Skeletal muscle tissue (tissue), 4 donors: Measurements from ENCODE around the gene DNAAF9. TPM values are rescaled to one million over a fixed set of nuclear protein-coding genes. Genes with fewer than 3 reads are reported as not detected.

Source experiments
- H3K27ac ChIP-seq: one replicate; pipeline ENCODE4 v1.7.0; 2013; ENCODE audit warnings: mild to moderate bottlenecking, low read depth, low read length, inconsistent platforms
- H3K27me3 ChIP-seq, 3 donors: one replicate each; pipeline ENCODE4 v1.7.0; 2013; ENCODE audit warnings: low read length in 3 of 3; ENCODE audit not compliant: control insufficient read depth in 3 of 3, insufficient read depth in 3 of 3
- H3K36me3 ChIP-seq, 3 donors: one replicate each; pipeline ENCODE4 v1.7.0; 2013; ENCODE audit warnings: low read length in 3 of 3; ENCODE audit not compliant: control insufficient read depth in 3 of 3, insufficient read depth in 3 of 3
- H3K4me1 ChIP-seq, 3 donors: one replicate each; pipeline ENCODE4 v1.7.0; 2013; ENCODE audit warnings: low read length in 3 of 3, mild to moderate bottlenecking in 3 of 3; ENCODE audit not compliant: control insufficient read depth in 3 of 3, insufficient read depth in 3 of 3
- H3K4me3 ChIP-seq, 3 donors: one replicate each; pipeline ENCODE4 v1.7.0; 2013; ENCODE audit warnings: low read length in 3 of 3
- H3K9ac ChIP-seq, 3 donors: one replicate each; pipeline ENCODE4 v1.7.0; 2013; ENCODE audit warnings: low read length in 3 of 3, mild to moderate bottlenecking in 3 of 3, moderate library complexity in 2 of 3, low read depth in 1 of 3
- H3K9me3 ChIP-seq, 3 donors: one replicate each; pipeline ENCODE4 v1.7.0; 2013; ENCODE audit warnings: low read length in 3 of 3; ENCODE audit not compliant: control insufficient read depth in 3 of 3
- total RNA-seq: library from RNA; depleted of rRNA; stranded (reverse); fragments of >200 nt; gene quantifications from one replicate; pipeline ENCODE4 v1.2.3, GENCODE V29; 2014
- donor health status: Osteomylitis.

The DNAAF9 gene
- 13.6 TPM for total RNA-seq

- Histone ChIP-seq H3K9ac (peak within 1 kb of the TSS; percentile 80 to 94 (median 86)), H3K27ac (peak within 1 kb of the TSS; percentile 76), H3K36me3 (no peaks in the 10 kb centered on the region), H3K4me3 (peak within 1 kb of the TSS; percentile 95 to 97 (median 97)), H3K4me1 (peaks cover 10 to 19% (median 18%) of the 10 kb centered on the region in 3 donors), H3K9me3 (no peaks in the 10 kb centered on the region), H3K27me3 (no peaks in the 10 kb centered on the region)
These were observed at the start of gene DNAAF9 for GRCh38 chr20:3407040-3407770. DNAAF9 (minus strand) TSS chr20:3407669; CDS start chr20:3407557, 112 bp downstream.

DNA sequence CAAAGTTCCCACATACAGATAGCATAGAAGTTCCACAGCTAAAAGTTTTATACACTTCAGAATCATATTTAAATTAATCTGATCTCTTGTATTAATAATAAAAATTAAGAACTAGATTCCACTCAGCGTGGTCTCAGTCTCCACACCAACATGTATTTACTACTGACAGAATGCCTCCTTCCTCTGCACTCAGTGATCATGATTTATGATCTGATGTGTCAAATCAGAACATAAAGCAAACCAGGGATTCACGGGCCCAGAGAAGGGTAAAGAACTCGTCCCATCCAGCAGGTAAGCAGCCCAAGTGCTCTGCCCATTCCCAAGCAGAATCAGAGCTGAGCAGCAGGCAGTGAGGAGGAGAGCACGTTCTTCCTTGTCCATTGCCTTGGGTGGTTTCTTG lies 49.2 kb upstream of the DNAAF9 start:
- Histone ChIP-seq H3K9ac (no peak overlapping the region), H3K9me3 (no peaks in the 10 kb centered on the region), H3K27me3 (no peaks in the 10 kb centered on the region), H3K4me1 (peaks cover 0 to 4% (median 2%) of the 10 kb centered on the region in 3 donors), H3K36me3 (no peaks in the 10 kb centered on the region), H3K4me3 (no peak overlapping the region), H3K27ac (no peak overlapping the region)

DNA sequence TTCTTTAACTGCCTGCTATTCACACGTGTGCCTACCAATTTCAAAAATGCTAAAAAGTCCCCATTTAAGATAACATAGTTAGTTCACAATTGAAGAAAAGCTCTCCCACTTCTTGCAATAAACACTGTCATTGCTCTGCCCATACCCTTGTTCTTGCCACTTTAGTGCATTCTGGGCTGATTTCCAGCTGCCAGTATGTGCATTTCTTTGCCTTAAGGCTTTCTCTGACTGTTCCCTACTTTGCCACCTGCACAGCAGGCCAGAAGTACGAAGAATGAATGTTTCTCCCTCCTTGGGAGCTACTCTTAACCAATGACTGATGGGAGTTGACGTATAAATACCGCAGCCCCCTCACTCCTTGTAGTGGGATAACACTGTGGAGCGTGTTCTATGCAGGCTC lies 47.4 kb upstream of the DNAAF9 start:
- Histone ChIP-seq H3K9me3 (no peaks in the 10 kb centered on the region), H3K4me3 (no peak overlapping the region), H3K27me3 (no peaks in the 10 kb centered on the region), H3K9ac (no peak overlapping the region), H3K27ac (no peak overlapping the region), H3K4me1 (no peaks in the 10 kb centered on the region), H3K36me3 (no peaks in the 10 kb centered on the region)

DNA sequence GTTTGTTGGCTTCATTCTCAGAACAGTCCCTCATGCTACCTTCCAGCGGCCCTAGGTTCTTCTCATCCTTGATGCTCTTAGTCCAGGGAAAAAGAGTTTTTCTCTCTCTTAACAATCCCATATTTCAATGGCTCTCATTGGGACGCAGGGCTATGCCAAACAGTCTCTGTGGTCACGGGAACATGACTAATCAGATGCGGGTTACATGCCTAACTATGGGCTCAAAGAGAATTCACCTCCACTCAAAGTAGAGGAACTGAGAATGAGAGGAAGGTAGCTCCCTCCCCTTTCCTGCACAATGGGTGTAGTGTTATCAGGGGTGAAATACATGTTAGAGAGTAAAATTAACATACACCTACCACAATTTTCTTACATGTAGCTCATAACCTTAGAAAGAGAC lies 45.2 kb upstream of the DNAAF9 start:
- Histone ChIP-seq H3K36me3 (no peaks in the 10 kb centered on the region), H3K4me1 (no peaks in the 10 kb centered on the region), H3K27ac (no peak overlapping the region), H3K9me3 (no peaks in the 10 kb centered on the region), H3K4me3 (no peak overlapping the region), H3K27me3 (no peaks in the 10 kb centered on the region), H3K9ac (no peak overlapping the region)

- no peaks in the 10 kb centered on the region for H3K9me3 ChIP-seq
- no peak overlapping the region for H3K9ac ChIP-seq
- no peaks in the 10 kb centered on the region for H3K36me3 ChIP-seq
- no peak overlapping the region for H3K27ac ChIP-seq
- H3K27me3 ChIP-seq: no peaks in the 10 kb centered on the region
- no peaks in the 10 kb centered on the region for H3K4me1 ChIP-seq
- H3K4me3 ChIP-seq: no peak overlapping the region
These were observed 44.7 kb upstream of the DNAAF9 start for GRCh38 chr20:3452136-3452535.

DNA sequence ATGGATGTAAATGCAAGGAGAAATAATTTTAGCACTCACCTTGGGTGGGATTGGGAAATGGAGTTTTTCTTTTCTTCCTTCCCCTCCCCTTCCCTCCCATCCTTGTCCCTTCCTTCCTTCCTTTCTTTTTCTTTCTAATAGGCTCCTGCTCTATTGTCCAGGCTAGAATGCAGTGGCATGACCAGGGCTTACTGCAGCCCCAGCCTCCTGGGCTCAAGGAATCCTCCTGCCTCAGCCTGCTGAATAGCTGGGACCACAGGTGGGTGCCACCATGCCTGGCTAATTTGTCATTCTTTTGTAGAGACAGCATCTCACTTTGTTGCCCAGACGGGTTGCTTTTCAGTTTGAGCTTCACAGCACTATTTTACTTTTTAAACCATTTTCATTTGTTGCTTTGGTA lies 41.9 kb upstream of the DNAAF9 start:
- Histone ChIP-seq H3K27me3 (no peaks in the 10 kb centered on the region), H3K27ac (no peak overlapping the region), H3K4me3 (no peak overlapping the region), H3K9me3 (no peaks in the 10 kb centered on the region), H3K4me1 (no peaks in the 10 kb centered on the region), H3K9ac (no peak overlapping the region), H3K36me3 (no peaks in the 10 kb centered on the region)

- no peaks in the 10 kb centered on the region for H3K27me3 ChIP-seq
- no peaks in the 10 kb centered on the region for H3K4me1 ChIP-seq
- no peaks in the 10 kb centered on the region for H3K36me3 ChIP-seq
- no peaks in the 10 kb centered on the region for H3K9me3 ChIP-seq
- no peak overlapping the region for H3K4me3 ChIP-seq
- H3K27ac ChIP-seq: no peak overlapping the region
- H3K9ac ChIP-seq: no peak overlapping the region
These were observed 39.9 kb upstream of the DNAAF9 start for GRCh38 chr20:3447321-3447720.

DNA sequence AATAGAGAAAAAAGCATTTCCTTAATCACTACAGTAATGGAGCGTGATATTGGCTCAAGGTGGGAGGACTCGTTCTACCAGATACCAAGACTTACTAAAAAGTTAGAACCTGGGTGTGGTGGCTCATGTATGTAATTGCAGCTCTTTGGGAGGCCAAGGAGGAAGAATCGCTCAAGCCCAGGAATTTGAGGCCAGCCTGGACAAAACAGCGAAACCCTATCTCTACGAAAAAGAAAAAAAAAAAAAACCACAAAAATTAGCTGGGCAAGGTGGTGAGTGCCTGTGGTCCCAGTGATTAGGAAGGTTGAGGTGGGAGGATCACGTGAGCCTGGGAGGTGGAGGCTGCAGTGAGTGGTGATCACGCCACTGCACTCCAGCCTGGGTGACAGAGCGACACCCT lies 39.3 kb upstream of the DNAAF9 start:
- Histone ChIP-seq H3K9ac (no peak overlapping the region), H3K27me3 (no peaks in the 10 kb centered on the region), H3K4me3 (no peak overlapping the region), H3K27ac (no peak overlapping the region), H3K36me3 (no peaks in the 10 kb centered on the region), H3K4me1 (no peaks in the 10 kb centered on the region), H3K9me3 (no peaks in the 10 kb centered on the region)

DNA sequence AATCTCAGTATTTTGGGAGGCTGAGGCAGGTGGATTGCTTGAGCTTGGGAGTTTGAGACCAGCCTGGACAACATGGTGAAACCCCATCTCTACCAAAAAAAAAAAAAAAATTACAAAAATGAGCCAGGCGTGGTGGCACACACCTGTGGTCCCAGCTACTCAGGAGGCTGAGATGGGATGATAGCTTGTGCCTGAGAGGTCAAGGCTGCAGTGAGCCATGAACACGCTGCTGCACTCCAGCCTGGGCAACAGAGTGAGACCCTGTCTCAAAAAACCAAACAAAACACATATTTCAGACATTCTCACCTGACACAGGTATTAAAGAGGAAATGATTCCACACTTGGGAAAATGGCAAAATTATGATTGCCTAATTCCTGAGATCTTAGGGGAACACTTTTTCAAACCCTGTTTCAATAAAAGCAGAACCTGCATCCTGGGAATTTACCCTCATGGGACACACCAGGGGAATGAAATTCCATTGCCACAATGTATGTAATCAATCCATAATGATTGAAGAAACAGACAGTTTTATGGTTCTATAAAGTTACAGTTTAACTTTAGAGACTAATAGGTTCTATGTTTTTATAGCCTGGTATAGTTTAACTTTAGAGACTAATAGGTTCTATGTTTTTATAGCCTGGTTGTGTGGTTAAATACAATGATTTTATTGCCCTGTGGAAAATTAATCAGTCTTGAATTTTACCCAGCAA lies 29.6 kb upstream of the DNAAF9 start:
- Histone ChIP-seq H3K9ac (no peak overlapping the region), H3K27ac (no peak overlapping the region), H3K9me3 (no peaks in the 10 kb centered on the region), H3K36me3 (no peaks in the 10 kb centered on the region), H3K4me1 (no peaks in the 10 kb centered on the region), H3K27me3 (no peaks in the 10 kb centered on the region), H3K4me3 (no peak overlapping the region)

DNA sequence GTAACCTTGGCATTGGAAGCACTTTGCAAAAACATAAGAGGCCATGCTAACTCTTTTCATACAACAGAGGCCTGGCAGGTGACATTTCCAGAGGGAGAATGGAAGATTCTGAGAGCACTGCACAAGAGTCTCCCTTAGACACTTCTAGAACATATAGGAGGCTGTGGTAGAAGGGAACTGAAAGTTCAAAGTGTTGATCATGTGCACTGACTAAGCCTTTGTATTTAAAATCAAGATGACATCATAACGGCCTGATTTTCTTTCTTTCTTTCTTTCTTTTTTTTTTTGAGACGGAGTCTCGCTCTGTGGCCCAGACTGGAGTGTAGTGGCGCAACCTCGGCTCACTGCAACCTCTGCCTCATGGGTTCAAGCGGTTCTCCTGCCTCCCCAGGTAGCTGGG lies 26.8 kb upstream of the DNAAF9 start:
- H3K27ac ChIP-seq: no peak overlapping the region
- H3K36me3 ChIP-seq: no peaks in the 10 kb centered on the region

More for the DNA sequence above, 26.8 kb upstream of the DNAAF9 start:
- Histone ChIP-seq H3K9me3 (no peaks in the 10 kb centered on the region), H3K4me3 (no peak overlapping the region), H3K4me1 (peaks cover 0 to 3% (median 0%) of the 10 kb centered on the region in 3 donors), H3K27me3 (no peaks in the 10 kb centered on the region), H3K9ac (no peak overlapping the region)
